ENCODE data around the gene DYNLL1.
"Not testable (repeated sequence)": the region's sequence is repeated elsewhere in the genome, so short reads cannot be mapped to it uniquely, and the experiment has no call there.

GRCh38 chr12:120519324-120519723, 23.4 kb downstream of the DYNLL1 start:
- not testable (repeated sequence) for TF ChIP-seq CTCF (IDR thresholded peaks at IDR 0.05; ENCODE audit: borderline replicate concordance, extremely low read depth, low read length, poor library complexity, severe bottlenecking); EZH2 (IDR thresholded peaks at IDR 0.05; ENCODE audit: borderline replicate concordance, low read depth, low read length, severe bottlenecking)
